Activated naive CD4-positive, alpha-beta T cell treated with anti-CD3 and anti-CD28 coated beads for 36 hours (primary cell): Measurements from ENCODE around the gene ACOT8. TPM values are rescaled to one million over a fixed set of nuclear protein-coding genes. Genes with fewer than 3 reads are reported as not detected.
"Not testable (repeated sequence)": the region's sequence is repeated elsewhere in the genome, so short reads cannot be mapped to it uniquely, and the experiment has no call there.

Experiments
- CTCF ChIA-PET: fragments of 350-600 bp; sonication (Branson Sonifier 250); formaldehyde crosslinking; loops from one replicate; lab custom pipeline; 2021; ENCODE audit warnings: antibody characterized with exemption; lab: Charles Lee
- DNase-seq: peaks from one replicate; pipeline ENCODE4 v3.0.0-alpha.2; 2020
- H3K27ac Mint-ChIP-seq: one replicate; pipeline ENCODE4 v1.8.0; 2021; ENCODE audit warnings: mild to moderate bottlenecking, mixed read lengths
- H3K27me3 Mint-ChIP-seq: one replicate; pipeline ENCODE4 v1.8.0; 2021; ENCODE audit warnings: low read depth, mixed read lengths
- H3K36me3 Mint-ChIP-seq: one replicate; pipeline ENCODE4 v1.8.0; 2021; ENCODE audit warnings: low read depth, mixed read lengths
- H3K4me1 Mint-ChIP-seq: one replicate; pipeline ENCODE4 v1.8.0; 2021; ENCODE audit warnings: low read depth, mixed read lengths
- H3K4me3 Mint-ChIP-seq: one replicate; pipeline ENCODE4 v1.8.0; 2021; ENCODE audit warnings: mild to moderate bottlenecking, moderate library complexity, mixed read lengths
- H3K9me3 Mint-ChIP-seq: one replicate; pipeline ENCODE4 v1.8.0; 2021; ENCODE audit warnings: mixed read lengths
- intact Hi-C: fragments of 100-400 bp; cut with micrococcal nuclease; formaldehyde crosslinking; loops from one replicate; pipeline ENCODE4 v1.15.1; 2023
- total RNA-seq, 2 experiments: library from RNA; stranded (reverse); gene quantifications; one replicate each; pipeline ENCODE4 v1.2.3, GENCODE V29; 2021

The ACOT8 gene
- 10 to 100 TPM; 21.4 to 23.3 TPM for total RNA-seq

- CTCF ChIA-PET, result interaction anchor here (0.6 to 1.5 kb wide), 4 partner anchors 8 to 265 kb away, joined by 3 to 5 read pairs (median 4); no protein-coding TSS in a partner anchor
- intact Hi-C loops, result loop anchor here (1.0 to 5.0 kb wide), 8 partner anchors 23 to 115 kb away; partner anchors contain the start of genes CTSA, DNTTIP1, NEURL2 and UBE2C
- H3K27me3 Mint-ChIP-seq, result no peaks in the 10 kb centered on the region
- peak; percentile 98 for DNase-seq
- peak within 1 kb of the TSS; percentile 98 for H3K27ac Mint-ChIP-seq
- peaks cover 44% of the 10 kb centered on the region for H3K4me1 Mint-ChIP-seq
- peaks cover 2% of the 10 kb centered on the region for H3K36me3 Mint-ChIP-seq
- no peaks in the 10 kb centered on the region for H3K9me3 Mint-ChIP-seq
- H3K4me3 Mint-ChIP-seq, result peak within 1 kb of the TSS; percentile 95
These were observed at the start of gene ACOT8, which contains the start of gene ZSWIM3 for GRCh38 chr20:45857114-45857881. Gene ACOT8, minus strand, starts transcription at chr20:45857392. Its CDS starts 77 bp downstream, at chr20:45857315. Gene ZSWIM3, plus strand, starts transcription at chr20:45857614. Its CDS starts 212 bp downstream, at chr20:45857826.

GRCh38 chr20:45905505-45906079, 48.4 kb upstream of the ACOT8 start:
- H3K4me1 Mint-ChIP-seq, result peaks cover 2% of the 10 kb centered on the region
- CTCF ChIA-PET, result interaction anchor here (1.4 kb wide), 2 partner anchors 64 to 82 kb away, joined by 4 to 5 read pairs; no protein-coding TSS in a partner anchor
- intact Hi-C loops, result no loop called here
- no peaks in the 10 kb centered on the region for H3K36me3 Mint-ChIP-seq
- no peak for DNase-seq
- no peaks in the 10 kb centered on the region for H3K9me3 Mint-ChIP-seq
- H3K4me3 Mint-ChIP-seq, result no peak overlapping the region
- no peak overlapping the region for H3K27ac Mint-ChIP-seq
- H3K27me3 Mint-ChIP-seq, result no peaks in the 10 kb centered on the region

GRCh38 chr20:45904583-45905504, 47.7 kb upstream of the ACOT8 start:
- Mint-ChIP-seq H3K36me3 (no peaks in the 10 kb centered on the region), H3K9me3 (no peaks in the 10 kb centered on the region), H3K27me3 (no peaks in the 10 kb centered on the region), H3K4me1 (no peaks in the 10 kb centered on the region), H3K4me3 (no peak overlapping the region), H3K27ac (no peak overlapping the region)
- CTCF ChIA-PET, result interaction anchor here (1.4 kb wide), 2 partner anchors 65 to 81 kb away, joined by 4 to 5 read pairs; no protein-coding TSS in a partner anchor
- no peak for DNase-seq
- intact Hi-C loops, result no loop called here

- no peak for DNase-seq
- no peak overlapping the region for H3K27ac Mint-ChIP-seq
- intact Hi-C loops, result no loop called here
- H3K4me1 Mint-ChIP-seq, result no peaks in the 10 kb centered on the region
- peaks cover 4% of the 10 kb centered on the region for H3K36me3 Mint-ChIP-seq
- H3K4me3 Mint-ChIP-seq, result no peak overlapping the region
- CTCF ChIA-PET, result interaction anchor here (0.6 kb wide), 1 partner anchor 41 kb away, joined by 3 read pairs; no protein-coding TSS in a partner anchor
- H3K27me3 Mint-ChIP-seq, result no peaks in the 10 kb centered on the region
- H3K9me3 Mint-ChIP-seq, result no peaks in the 10 kb centered on the region
These were observed 45.1 kb upstream of the ACOT8 start for GRCh38 chr20:45902199-45902701.

- H3K36me3 Mint-ChIP-seq, H3K27ac Mint-ChIP-seq, intact Hi-C loops, CTCF ChIA-PET, H3K9me3 Mint-ChIP-seq, H3K4me3 Mint-ChIP-seq, DNase-seq, H3K4me1 Mint-ChIP-seq, H3K27me3 Mint-ChIP-seq: not testable (repeated sequence)
These were observed 44.1 kb upstream of the ACOT8 start for GRCh38 chr20:45901332-45901731.

- Mint-ChIP-seq H3K9me3 (no peaks in the 10 kb centered on the region), H3K36me3 (peaks cover 4% of the 10 kb centered on the region), H3K27me3 (no peaks in the 10 kb centered on the region), H3K4me1 (no peaks in the 10 kb centered on the region), H3K4me3 (no peak overlapping the region), H3K27ac (no peak overlapping the region)
- intact Hi-C loops, result no loop called here
- CTCF ChIA-PET, result no interaction called here
- DNase-seq, result no peak
These were observed 42.0 kb upstream of the ACOT8 start for GRCh38 chr20:45899046-45899835.

- Mint-ChIP-seq H3K27me3 (no peaks in the 10 kb centered on the region), H3K4me1 (no peaks in the 10 kb centered on the region), H3K36me3 (peaks cover 7% of the 10 kb centered on the region), H3K27ac (no peak overlapping the region), H3K9me3 (no peaks in the 10 kb centered on the region), H3K4me3 (no peak overlapping the region)
- DNase-seq, result no peak
- CTCF ChIA-PET, result no interaction called here
- intact Hi-C loops, result no loop called here
These were observed 41.1 kb upstream of the ACOT8 start for GRCh38 chr20:45898285-45898684.

- Mint-ChIP-seq H3K36me3 (peaks cover 9% of the 10 kb centered on the region), H3K27me3 (no peaks in the 10 kb centered on the region), H3K9me3 (no peaks in the 10 kb centered on the region), H3K27ac (no peak overlapping the region), H3K4me1 (peaks cover 4% of the 10 kb centered on the region), H3K4me3 (no peak overlapping the region)
- DNase-seq, result no peak
- intact Hi-C loops, result no loop called here
- CTCF ChIA-PET, result no interaction called here
These were observed 40.5 kb upstream of the ACOT8 start for GRCh38 chr20:45897692-45898091.

GRCh38 chr20:45897289-45897688, 40.1 kb upstream of the ACOT8 start:
- Mint-ChIP-seq H3K36me3 (peaks cover 9% of the 10 kb centered on the region), H3K9me3 (no peaks in the 10 kb centered on the region), H3K27me3 (no peaks in the 10 kb centered on the region), H3K4me3 (no peak overlapping the region), H3K4me1 (peaks cover 8% of the 10 kb centered on the region), H3K27ac (no peak overlapping the region)
- intact Hi-C loops, result no loop called here
- DNase-seq, result no peak
- CTCF ChIA-PET, result no interaction called here

- CTCF ChIA-PET, result no interaction called here
- intact Hi-C loops, result no loop called here
- peaks cover 9% of the 10 kb centered on the region for H3K36me3 Mint-ChIP-seq
These were observed 39.5 kb upstream of the ACOT8 start for GRCh38 chr20:45896641-45897161.

GRCh38 chr20:45894797-45895196, 37.6 kb upstream of the ACOT8 start:
- CTCF ChIA-PET, result no interaction called here
- DNase-seq, result no peak
- H3K27me3 Mint-ChIP-seq, result no peaks in the 10 kb centered on the region
- no peak overlapping the region for H3K27ac Mint-ChIP-seq
- peaks cover 9% of the 10 kb centered on the region for H3K36me3 Mint-ChIP-seq
- H3K4me3 Mint-ChIP-seq, result no peak overlapping the region
- H3K4me1 Mint-ChIP-seq, result peaks cover 18% of the 10 kb centered on the region
- no peaks in the 10 kb centered on the region for H3K9me3 Mint-ChIP-seq
- intact Hi-C loops, result no loop called here

More at GRCh38 chr20:45896641-45897161, 39.5 kb upstream of the ACOT8 start:
- Mint-ChIP-seq H3K9me3 (no peaks in the 10 kb centered on the region), H3K4me1 (peaks cover 13% of the 10 kb centered on the region), H3K4me3 (no peak overlapping the region), H3K27ac (no peak overlapping the region), H3K27me3 (no peaks in the 10 kb centered on the region)
- DNase-seq, result no peak
